GM19397 (cell line): ENCODE measurements around the gene NUDT1.

ENCODE experiments used
- ATAC-seq: cut with Tn5 transposase; IDR thresholded peaks from one replicate; pipeline ENCODE4 v1.9.1; 2021; ENCODE audit warnings: mild to moderate bottlenecking, moderate library complexity; ENCODE audit not compliant: unreplicated experiment

Gene NUDT1

GRCh38 chr7:2290877-2291276 lies 48.9 kb downstream of the NUDT1 start:
- no peak for ATAC-seq

DNA sequence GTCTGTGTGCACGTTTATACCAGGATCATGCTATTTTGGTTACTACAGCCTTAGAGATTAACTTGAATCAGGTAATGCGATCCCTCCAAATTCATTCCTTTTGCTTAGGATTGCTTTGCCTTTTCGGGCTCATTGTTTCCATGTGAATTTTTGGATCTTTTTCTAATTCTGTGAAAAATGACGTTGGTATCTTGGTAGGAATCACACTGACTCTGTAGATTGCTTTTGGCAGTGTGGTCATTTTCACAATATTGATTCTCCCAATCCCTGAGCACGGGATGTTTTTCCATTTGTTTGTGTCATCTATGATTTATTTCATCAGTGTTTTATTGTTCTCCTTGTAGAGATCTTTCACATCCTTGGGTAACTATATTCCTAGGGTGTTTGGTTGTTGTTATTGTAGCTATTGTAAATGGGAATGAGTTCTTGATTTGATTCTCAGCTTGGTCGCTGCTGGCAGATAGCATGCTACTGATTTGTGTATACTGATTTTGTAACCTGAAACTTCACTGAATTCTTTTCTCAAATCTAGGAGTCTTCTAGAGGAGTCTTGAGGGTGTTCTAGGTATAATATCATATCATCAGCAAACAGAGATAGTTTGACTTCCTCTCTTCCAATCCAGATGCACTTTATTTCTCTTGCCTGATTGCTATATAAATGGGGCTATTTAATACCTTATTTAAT lies 54.1 kb downstream of the NUDT1 start:
- ATAC-seq = no peak

GRCh38 chr7:2296832-2297231 lies 54.8 kb downstream of the NUDT1 start:
- no peak for ATAC-seq

DNA sequence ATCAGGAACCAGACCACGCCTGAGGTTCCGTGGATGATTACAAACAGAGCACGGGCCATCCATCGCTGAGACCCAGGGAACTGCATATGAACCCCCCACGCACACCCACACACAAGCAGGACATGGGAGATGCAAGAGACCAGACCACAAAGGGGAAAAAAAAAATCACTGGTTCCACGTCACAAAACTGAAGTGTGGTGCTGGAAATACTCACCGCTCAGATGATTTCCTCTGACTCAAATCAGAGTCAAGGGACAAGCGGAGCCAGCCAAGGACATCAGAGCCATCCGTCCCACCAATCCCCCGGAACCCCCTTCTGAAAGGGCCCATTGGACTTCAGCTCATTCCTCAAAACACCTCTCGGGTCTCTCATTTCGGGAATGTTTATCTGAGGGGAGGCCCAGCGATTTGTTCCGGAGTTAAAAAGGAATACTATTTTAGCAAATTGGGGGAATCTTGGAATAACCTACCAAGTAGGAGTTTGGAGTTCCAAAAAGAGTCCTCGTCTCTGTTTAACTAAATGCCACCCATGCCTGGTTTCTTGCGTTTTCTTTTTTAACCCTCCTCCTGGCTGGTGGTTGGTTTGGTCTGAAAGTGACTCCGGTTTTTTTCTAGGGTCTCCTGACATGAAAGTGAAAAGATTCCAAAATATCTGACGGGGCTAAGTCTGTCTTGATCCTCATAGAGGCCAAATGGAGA lies 57.3 kb downstream of the NUDT1 start:
- ATAC-seq = peak; percentile 41

DNA sequence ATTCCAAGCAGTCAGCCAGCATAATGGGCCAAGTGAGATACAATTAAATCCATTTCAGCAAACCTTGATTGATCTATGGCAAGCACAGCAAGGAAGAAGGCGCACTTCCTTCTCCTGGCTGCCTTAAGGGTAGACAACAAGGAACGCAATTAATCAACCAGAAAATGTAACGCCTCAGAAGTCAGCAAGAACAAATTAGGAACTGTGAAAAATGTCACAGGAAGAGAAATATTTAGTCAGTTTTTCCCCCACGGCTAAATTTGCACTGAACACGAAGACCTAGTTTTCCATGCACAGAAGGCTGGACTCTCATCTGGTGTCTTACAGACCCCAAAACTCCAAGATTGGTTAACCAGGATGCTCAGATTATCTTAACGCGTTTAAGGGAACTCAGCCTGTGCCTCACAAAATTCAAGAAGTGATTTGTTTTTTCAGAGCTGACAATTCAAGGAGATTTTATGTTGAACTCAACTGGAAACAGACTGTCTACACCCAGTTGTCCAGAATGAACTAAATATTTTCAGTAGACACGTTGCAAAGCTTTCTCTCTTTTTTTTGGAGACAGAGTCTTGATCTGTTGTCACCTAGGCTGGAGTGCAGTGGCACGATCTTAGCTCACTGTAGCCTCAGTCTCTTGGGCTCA lies 58.0 kb downstream of the NUDT1 start:
- no peak for ATAC-seq
